Stomach smooth muscle (tissue), 2 donors: ENCODE results near the gene TRPV4.

Experiments used
- H3K27ac ChIP-seq: one replicate; pipeline ENCODE4 v1.7.0; 2013; ENCODE audit warnings: mild to moderate bottlenecking, low read length, inconsistent platforms
- H3K27me3 ChIP-seq, 2 donors: one replicate each; pipeline ENCODE4 v1.7.0; 2013; ENCODE audit warnings: low read length in 2 of 2; ENCODE audit not compliant: insufficient read depth in 2 of 2, control insufficient read depth in 1 of 2
- H3K36me3 ChIP-seq, 2 donors: one replicate each; pipeline ENCODE4 v1.7.0; 2013; ENCODE audit warnings: low read length in 2 of 2; ENCODE audit not compliant: control insufficient read depth in 2 of 2, insufficient read depth in 2 of 2
- H3K4me1 ChIP-seq: one replicate; pipeline ENCODE4 v1.7.0; 2013; ENCODE audit warnings: low read length; ENCODE audit not compliant: control insufficient read depth, insufficient read depth
- H3K4me3 ChIP-seq, 2 donors: one replicate each; pipeline ENCODE4 v1.7.0; 2013; ENCODE audit warnings: low read length in 2 of 2
- H3K9ac ChIP-seq, 2 donors: one replicate each; pipeline ENCODE4 v1.7.0; 2013; ENCODE audit warnings: low read length in 2 of 2, mild to moderate bottlenecking in 1 of 2
- H3K9me3 ChIP-seq, 2 donors: one replicate each; pipeline ENCODE4 v1.7.0; 2013; ENCODE audit warnings: low read length in 2 of 2; ENCODE audit not compliant: control insufficient read depth in 2 of 2
- donor health status: healthy.
- donor health status: Pancreatic carcinoma.

TRPV4 gene

DNA sequence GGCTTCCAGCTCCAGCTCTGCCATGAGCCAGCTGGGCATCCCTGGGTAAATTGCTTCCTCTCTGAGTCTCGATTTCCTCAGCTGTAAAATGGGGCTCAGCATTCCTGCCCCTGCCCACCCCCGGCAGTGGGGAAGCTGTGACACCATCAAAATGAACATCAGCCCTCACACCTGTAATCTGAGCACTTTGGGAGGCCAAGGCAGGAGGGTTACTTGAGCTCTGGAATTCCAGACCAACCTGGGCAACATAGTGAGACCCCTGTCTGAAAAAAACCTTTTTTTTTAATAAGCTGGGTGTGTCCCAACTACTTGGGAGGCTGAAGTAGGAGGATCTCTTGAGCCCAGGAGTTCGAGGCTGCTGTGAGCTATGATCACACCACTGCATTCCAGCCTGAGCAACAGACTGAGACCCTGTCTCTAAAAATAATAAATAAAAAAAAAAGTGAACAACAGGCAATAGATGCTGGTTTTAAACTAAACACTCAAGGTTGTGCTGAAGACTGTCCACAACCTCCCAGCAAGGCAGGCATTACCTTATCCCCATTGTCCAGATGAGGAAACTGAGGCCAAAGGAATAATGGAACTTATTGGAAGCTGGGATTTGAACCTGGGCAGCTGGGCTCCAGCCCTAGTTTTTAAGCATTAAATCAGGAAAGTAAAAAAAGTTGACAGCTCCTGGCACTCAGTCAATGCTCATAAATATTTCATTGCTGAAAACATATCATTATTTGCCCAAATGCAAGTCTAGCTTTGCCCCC is 4.3 kb downstream of the TRPV4 start:
- Histone ChIP-seq H3K27ac (no peak overlapping the region), H3K9me3 (no peaks in the 10 kb centered on the region), H3K27me3 (peaks cover 26 to 27% of the 10 kb centered on the region in 2 donors), H3K4me3 (no peak overlapping the region), H3K4me1 (peaks cover 11% of the 10 kb centered on the region), H3K36me3 (no peaks in the 10 kb centered on the region), H3K9ac (no peak overlapping the region)

GRCh38 chr12:109827566-109828550 is 5.3 kb downstream of the TRPV4 start:
- H3K9me3 ChIP-seq, result no peaks in the 10 kb centered on the region
- H3K4me1 ChIP-seq, result peaks cover 5% of the 10 kb centered on the region
- H3K4me3 ChIP-seq, result no peak overlapping the region
- no peak overlapping the region for H3K9ac ChIP-seq
- H3K27me3 ChIP-seq, result peaks cover 19 to 22% of the 10 kb centered on the region in 2 donors
- no peaks in the 10 kb centered on the region for H3K36me3 ChIP-seq
- no peak overlapping the region for H3K27ac ChIP-seq

DNA sequence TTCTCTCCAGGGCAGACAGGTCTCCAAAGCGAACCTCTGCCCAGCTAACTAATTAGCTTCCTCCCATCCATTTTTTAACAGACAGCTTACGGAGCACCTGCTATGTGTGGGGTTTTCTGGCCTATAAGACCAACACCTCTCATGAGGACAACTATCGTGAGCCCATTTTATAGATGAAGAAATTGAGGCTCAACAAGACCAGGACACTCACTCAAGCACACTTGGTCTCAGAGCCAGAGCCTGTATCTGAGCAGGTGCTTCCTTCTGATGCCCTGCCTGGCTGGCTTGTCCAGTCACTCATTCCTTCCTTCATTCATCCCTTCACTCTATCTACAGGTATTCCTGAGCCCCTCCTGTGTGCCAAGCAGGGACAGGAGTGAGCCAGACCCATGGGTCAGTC is 6.1 kb downstream of the TRPV4 start:
- H3K27me3 ChIP-seq, result peaks cover 14 to 17% of the 10 kb centered on the region in 2 donors
- peaks cover 3% of the 10 kb centered on the region for H3K4me1 ChIP-seq
- H3K9ac ChIP-seq, result no peak overlapping the region
- H3K36me3 ChIP-seq, result no peaks in the 10 kb centered on the region
- H3K27ac ChIP-seq, result no peak overlapping the region
- H3K9me3 ChIP-seq, result no peaks in the 10 kb centered on the region
- H3K4me3 ChIP-seq, result no peak overlapping the region

DNA sequence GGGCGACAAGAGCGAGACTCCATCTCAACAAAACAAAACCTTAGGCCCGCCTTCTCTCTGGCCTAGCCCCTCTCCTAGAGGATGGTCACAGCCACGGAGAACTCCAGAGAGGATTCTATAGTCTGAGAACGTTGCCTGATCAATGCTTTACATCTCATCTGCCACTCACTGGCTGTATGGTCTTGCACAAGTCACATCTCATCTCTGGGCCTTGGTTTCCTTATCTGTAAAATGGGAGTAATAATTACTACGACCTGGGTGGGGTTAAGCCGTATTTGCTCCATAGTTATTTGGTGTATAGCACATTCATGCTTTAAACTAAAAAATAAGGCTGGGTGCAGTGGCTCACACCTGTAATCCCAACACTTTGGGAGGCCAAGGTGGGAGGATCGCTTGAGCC is 8.5 kb downstream of the TRPV4 start:
- Histone ChIP-seq H3K9ac (no peak overlapping the region), H3K9me3 (no peaks in the 10 kb centered on the region), H3K36me3 (no peaks in the 10 kb centered on the region), H3K27me3 (peaks cover 0 to 2% of the 10 kb centered on the region in 2 donors), H3K4me3 (no peak overlapping the region), H3K4me1 (peaks cover 3% of the 10 kb centered on the region), H3K27ac (no peak overlapping the region)

DNA sequence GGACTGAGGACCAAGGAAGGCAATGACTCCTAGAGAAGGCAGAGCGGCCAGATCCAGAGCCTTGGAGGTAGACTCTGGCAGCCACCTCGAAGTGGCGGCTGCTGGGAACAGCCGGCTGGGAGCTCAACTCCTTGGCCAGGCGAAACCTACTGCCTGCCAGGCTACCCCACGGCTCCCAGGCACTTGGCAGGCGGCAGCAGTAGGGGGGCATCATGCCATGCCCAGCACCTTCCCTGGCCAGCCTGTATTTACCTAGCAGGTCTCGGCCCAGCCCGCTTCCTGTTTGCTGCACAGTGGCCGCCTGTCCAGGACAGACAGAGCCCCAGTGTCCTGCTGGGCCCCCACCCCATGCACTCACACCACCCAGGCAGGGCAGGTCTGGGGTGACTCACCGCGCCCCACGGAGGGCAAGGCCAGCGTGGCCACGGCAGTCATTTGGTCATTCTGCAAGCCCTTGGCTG is 10.2 kb downstream of the TRPV4 start:
- Histone ChIP-seq H3K9me3 (no peaks in the 10 kb centered on the region), H3K9ac (no peak overlapping the region), H3K27ac (no peak overlapping the region), H3K4me3 (no peak overlapping the region), H3K4me1 (no peaks in the 10 kb centered on the region), H3K27me3 (peaks cover 5 to 10% of the 10 kb centered on the region in 2 donors), H3K36me3 (no peaks in the 10 kb centered on the region)

DNA sequence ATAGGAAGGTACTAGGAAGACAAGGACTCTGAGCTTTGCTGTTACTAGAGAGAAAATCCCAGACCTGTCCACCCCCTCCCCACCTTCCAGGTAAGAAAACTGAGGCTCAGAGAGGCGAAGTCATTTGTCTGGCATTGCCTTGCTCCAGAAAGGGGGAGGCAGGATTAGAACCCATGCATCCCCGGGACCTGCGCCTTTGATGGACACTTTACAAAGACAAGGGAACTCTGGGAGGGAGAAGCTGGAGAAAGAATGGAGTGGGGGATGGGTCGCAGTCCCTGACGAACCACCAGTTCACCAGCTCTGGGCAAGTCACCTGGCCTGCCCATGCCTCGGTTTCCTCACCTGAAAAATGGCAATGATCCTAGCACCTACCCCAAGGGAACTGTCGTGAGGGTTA is 10.8 kb downstream of the TRPV4 start:
- Histone ChIP-seq H3K36me3 (no peaks in the 10 kb centered on the region), H3K9ac (no peak overlapping the region), H3K27me3 (peaks cover 9 to 14% of the 10 kb centered on the region in 2 donors), H3K4me1 (no peaks in the 10 kb centered on the region), H3K4me3 (no peak overlapping the region), H3K27ac (no peak overlapping the region), H3K9me3 (no peaks in the 10 kb centered on the region)

DNA sequence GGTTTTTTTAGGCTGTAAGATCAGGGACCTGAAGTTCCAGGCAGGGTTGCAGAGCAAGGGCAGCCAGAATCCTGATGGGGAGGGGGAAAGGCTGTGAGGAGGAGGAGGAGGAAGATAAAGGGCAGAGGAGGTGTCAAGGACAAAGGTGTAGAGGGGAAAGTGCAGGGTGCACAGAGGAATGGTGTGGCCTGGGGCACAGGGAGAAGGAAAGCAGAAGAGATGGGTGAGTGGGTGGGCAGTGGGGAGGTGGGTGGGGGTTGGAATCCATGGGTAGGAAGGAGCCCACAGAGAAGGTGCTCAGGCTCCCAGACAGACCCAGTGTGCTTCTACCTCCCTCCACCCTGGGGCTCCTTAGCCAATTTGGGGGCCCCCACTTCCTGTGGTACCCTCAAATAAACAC is 11.2 kb downstream of the TRPV4 start:
- H3K27me3 ChIP-seq, result peaks cover 12 to 18% of the 10 kb centered on the region in 2 donors
- H3K4me1 ChIP-seq, result no peaks in the 10 kb centered on the region
- no peak overlapping the region for H3K4me3 ChIP-seq
- no peak overlapping the region for H3K9ac ChIP-seq
- H3K9me3 ChIP-seq, result no peaks in the 10 kb centered on the region
- H3K27ac ChIP-seq, result no peak overlapping the region
- no peaks in the 10 kb centered on the region for H3K36me3 ChIP-seq

DNA sequence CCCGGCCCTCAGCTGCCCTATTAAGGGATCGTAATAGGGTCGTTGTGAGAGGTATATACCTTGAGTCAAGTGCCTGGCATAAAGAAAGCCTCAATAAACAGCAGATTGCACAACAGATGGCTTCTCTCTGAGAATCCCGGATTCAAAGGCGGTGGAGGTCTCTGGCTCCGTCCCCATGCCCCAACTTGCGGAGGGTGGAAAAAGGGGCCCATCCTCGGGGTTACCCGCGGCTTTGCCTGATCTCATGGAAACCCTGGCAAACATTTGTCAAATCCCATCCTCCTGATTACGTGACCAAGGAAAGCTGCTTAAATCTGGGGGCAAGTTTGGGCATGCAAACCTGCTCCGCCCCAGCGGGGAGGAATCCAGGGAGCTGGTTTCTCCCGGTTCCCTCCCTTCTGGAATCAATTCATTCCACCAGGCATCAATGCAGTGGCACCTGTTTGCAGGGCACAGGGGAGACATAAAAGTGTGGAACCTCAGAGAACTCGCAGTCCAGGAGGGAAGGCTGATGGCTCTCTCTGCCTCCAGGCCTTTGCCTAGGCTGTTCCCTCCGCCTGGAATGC is 12.3 kb downstream of the TRPV4 start:
- Histone ChIP-seq H3K9ac (no peak overlapping the region), H3K36me3 (no peaks in the 10 kb centered on the region), H3K27ac (no peak overlapping the region), H3K9me3 (no peaks in the 10 kb centered on the region), H3K4me1 (no peaks in the 10 kb centered on the region), H3K27me3 (peaks cover 12 to 20% of the 10 kb centered on the region in 2 donors), H3K4me3 (no peak overlapping the region)

DNA sequence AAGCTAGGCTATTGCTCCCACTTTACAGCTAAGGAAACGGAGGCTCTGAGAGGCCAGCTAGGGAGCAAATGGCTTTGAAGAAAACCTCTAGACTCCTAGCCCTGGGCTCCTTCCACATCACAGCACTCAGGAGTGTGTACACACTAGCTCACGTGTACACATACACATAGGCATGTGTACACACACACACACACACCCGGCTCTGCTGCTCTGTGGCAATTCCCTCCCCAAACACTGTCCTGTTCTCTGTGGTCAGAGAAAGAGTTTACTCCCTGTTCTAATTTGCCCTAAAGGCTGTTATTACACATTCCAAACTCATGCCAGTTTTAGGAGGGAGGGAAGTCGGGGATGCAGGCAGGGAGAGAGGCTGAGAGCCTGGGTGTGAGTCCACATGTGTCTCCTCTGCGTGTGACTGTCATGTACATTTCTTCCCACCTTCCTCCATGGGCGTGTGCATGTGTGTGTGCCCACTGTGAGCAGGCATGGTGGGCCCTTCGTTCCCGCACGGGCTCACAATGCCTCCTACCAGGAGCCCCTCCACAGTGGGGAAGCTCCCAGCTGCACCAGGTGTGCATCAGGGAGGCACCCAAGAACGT is 14.2 kb downstream of the TRPV4 start:
- no peaks in the 10 kb centered on the region for H3K4me1 ChIP-seq
- H3K27me3 ChIP-seq, result peaks cover 14 to 20% of the 10 kb centered on the region in 2 donors
- no peak overlapping the region for H3K27ac ChIP-seq
- no peaks in the 10 kb centered on the region for H3K36me3 ChIP-seq
- no peak overlapping the region for H3K9ac ChIP-seq
- H3K4me3 ChIP-seq, result no peak overlapping the region
- no peaks in the 10 kb centered on the region for H3K9me3 ChIP-seq

GRCh38 chr12:109818253-109818652 is 14.9 kb downstream of the TRPV4 start:
- peaks cover 14 to 20% of the 10 kb centered on the region in 2 donors for H3K27me3 ChIP-seq
- H3K9me3 ChIP-seq, result no peaks in the 10 kb centered on the region
- H3K9ac ChIP-seq, result no peak overlapping the region
- H3K4me3 ChIP-seq, result no peak overlapping the region
- H3K27ac ChIP-seq, result no peak overlapping the region
- no peaks in the 10 kb centered on the region for H3K4me1 ChIP-seq
- H3K36me3 ChIP-seq, result no peaks in the 10 kb centered on the region
